Ascending aorta (tissue), 2 donors: ENCODE measurements around the gene DIPK1C. TPM values are rescaled to one million over a fixed set of nuclear protein-coding genes. Genes with fewer than 3 reads are reported as not detected.

Experiments
- DNase-seq, 2 donors: peaks; one replicate each; pipeline ENCODE4 v3.0.0-alpha.2; 2019; ENCODE audit warnings: low spot score in 2 of 2
- H3K27ac ChIP-seq, 2 donors: fragments of 200-600 bp; sonication (generic); one replicate each; pipeline ENCODE4 v1.5.1; 2016 to 2017; ENCODE audit warnings: mild to moderate bottlenecking in 1 of 2
- H3K27me3 ChIP-seq: fragments of 200-600 bp; sonication (generic); one replicate; pipeline ENCODE4 v1.5.1; 2017
- H3K36me3 ChIP-seq, 2 donors: fragments of 200-600 bp; sonication (generic); one replicate each; pipeline ENCODE4 v1.5.1; 2016
- H3K4me1 ChIP-seq, 2 donors: fragments of 200-600 bp; sonication (generic); one replicate each; pipeline ENCODE4 v1.5.1; 2016 to 2017; ENCODE audit warnings: mild to moderate bottlenecking in 1 of 2
- H3K4me3 ChIP-seq, 2 donors: fragments of 200-600 bp; sonication (generic); one replicate each; pipeline ENCODE4 v1.5.1; 2016 to 2017; ENCODE audit warnings: mild to moderate bottlenecking in 1 of 2
- H3K9me3 ChIP-seq, 2 donors: fragments of 200-600 bp; sonication (generic); one replicate each; pipeline ENCODE4 v1.5.1; 2016
- CTCF ChIP-seq, 3 experiments: fragments of 200-600 bp in 2 of 3; fragments of 450-650 bp in 1 of 3; sonication (generic) in 2 of 3; IDR thresholded peaks; one replicate each; pipeline ENCODE4 v1.5.1; 2016 to 2019; ENCODE audit warnings: antibody characterized with exemption in 3 of 3, mild to moderate bottlenecking in 1 of 3, moderate library complexity in 1 of 3
- intact Hi-C: fragments of 100-400 bp; cut with DNase I; formaldehyde crosslinking; loops from one replicate; pipeline ENCODE4 v1.15.1; 2023
- total RNA-seq: library from RNA; depleted of rRNA; stranded (reverse); fragments of >200 nt; gene quantifications from one replicate; pipeline ENCODE4 v1.1.0, GENCODE V29; 2016

The DIPK1C gene
- total RNA-seq, 1 donor from 2014 or later, result not detected

- TF ChIP-seq CTCF (IDR thresholded peaks at IDR 0.05), result no peak
- no peak for DNase-seq
- no peaks in the 10 kb centered on the region for H3K9me3 ChIP-seq
- intact Hi-C loops, result no loop called here
- H3K4me3 ChIP-seq, result no peak overlapping the region
- no peak overlapping the region for H3K27ac ChIP-seq
- no peaks in the 10 kb centered on the region for H3K27me3 ChIP-seq
- peaks cover 0 to 9% of the 10 kb centered on the region in 2 donors for H3K4me1 ChIP-seq
- peaks cover 30 to 45% of the 10 kb centered on the region in 2 donors for H3K36me3 ChIP-seq
Observed at GRCh38 chr18:74500372-74500771, 43.3 kb upstream of the DIPK1C start.

- Histone ChIP-seq H3K27ac (no peak overlapping the region), H3K27me3 (no peaks in the 10 kb centered on the region), H3K36me3 (peaks cover 27 to 38% of the 10 kb centered on the region in 2 donors), H3K4me1 (peaks cover 0 to 9% of the 10 kb centered on the region in 2 donors), H3K4me3 (peak overlapping the region in 1 of 2 donors; percentile 2), H3K9me3 (no peaks in the 10 kb centered on the region)
- intact Hi-C loops, result loop anchor here (5.0 to 10.0 kb wide), 4 partner anchors 53 to 1995 kb away; partner anchors contain the start of gene ZNF516
- DNase-seq, result peak in 1 of 2 donors; percentile 72
- no peak for TF ChIP-seq CTCF (IDR thresholded peaks at IDR 0.05)
Observed at GRCh38 chr18:74499633-74500032, 42.5 kb upstream of the DIPK1C start.

- no peak for TF ChIP-seq CTCF (IDR thresholded peaks at IDR 0.05)
- intact Hi-C loops, result loop anchor here (5.0 to 10.0 kb wide), 4 partner anchors 53 to 1996 kb away; partner anchors contain the start of gene ZNF516
- DNase-seq, result no peak
- H3K27ac ChIP-seq, result no peak overlapping the region
- peaks cover 0 to 9% of the 10 kb centered on the region in 2 donors for H3K4me1 ChIP-seq
- peaks cover 23 to 33% of the 10 kb centered on the region in 2 donors for H3K36me3 ChIP-seq
- H3K27me3 ChIP-seq, result no peaks in the 10 kb centered on the region
- H3K9me3 ChIP-seq, result no peaks in the 10 kb centered on the region
- peak overlapping the region in 1 of 2 donors; percentile 2 for H3K4me3 ChIP-seq
Observed at GRCh38 chr18:74498712-74499627, 41.9 kb upstream of the DIPK1C start.

- H3K27ac ChIP-seq, result no peak overlapping the region
- no peaks in the 10 kb centered on the region for H3K27me3 ChIP-seq
Observed at GRCh38 chr18:74497778-74498177, 40.7 kb upstream of the DIPK1C start.

GRCh38 chr18:74497324-74497676 lies 40.2 kb upstream of the DIPK1C start:
- TF ChIP-seq CTCF (IDR thresholded peaks at IDR 0.05), result no peak
- Histone ChIP-seq H3K27me3 (no peaks in the 10 kb centered on the region), H3K4me3 (peak overlapping the region in 1 of 2 donors; percentile 87), H3K36me3 (peaks cover 6 to 16% of the 10 kb centered on the region in 2 donors), H3K27ac (peak overlapping the region; percentile 88 to 97), H3K4me1 (peaks cover 0 to 9% of the 10 kb centered on the region in 2 donors), H3K9me3 (no peaks in the 10 kb centered on the region)
- no peak for DNase-seq
- intact Hi-C loops, result loop anchor here (2.0 to 10.0 kb wide), 5 partner anchors 55 to 1998 kb away; partner anchors contain the start of genes PTGR3 and ZNF516

More at GRCh38 chr18:74497778-74498177, 40.7 kb upstream of the DIPK1C start:
- no peaks in the 10 kb centered on the region for H3K9me3 ChIP-seq
- H3K36me3 ChIP-seq, result peaks cover 11 to 21% of the 10 kb centered on the region in 2 donors
- DNase-seq, result no peak
- peaks cover 0 to 9% of the 10 kb centered on the region in 2 donors for H3K4me1 ChIP-seq
- intact Hi-C loops, result loop anchor here (2.0 to 10.0 kb wide), 5 partner anchors 55 to 1997 kb away; partner anchors contain the start of genes PTGR3 and ZNF516
- no peak overlapping the region for H3K4me3 ChIP-seq
- TF ChIP-seq CTCF (IDR thresholded peaks at IDR 0.05), result no peak
